H1 (cell line): ENCODE data around the gene EIF2A. TPM values are rescaled to one million over a fixed set of nuclear protein-coding genes. Genes with fewer than 3 reads are reported as not detected.

Source experiments
- CBX8 ChIP-seq: fragments of 300-800, 300-1000 bp; sonication (generic); IDR thresholded peaks from 2 replicates; pipeline ENCODE4 v1.7.1; 2016; ENCODE audit warnings: low read depth, low read length, borderline replicate concordance
- CTCF ChIP-seq, 3 experiments: IDR thresholded peaks; 1 replicate in 2 of 3; 2 replicates in 1 of 3; pipeline versions ENCODE4 v1.5.1 to v1.6.1; 2011; ENCODE audit warnings: low read length in 3 of 3, mild to moderate bottlenecking in 3 of 3, inconsistent platforms in 2 of 3, low read depth in 1 of 3, moderate library complexity in 1 of 3; ENCODE audit not compliant: insufficient read depth in 1 of 3; ENCODE audit errors: control extremely low read depth in 1 of 3
- KDM4A ChIP-seq: IDR thresholded peaks from one replicate; pipeline ENCODE4 v1.7.1; 2012; ENCODE audit warnings: low read depth, mild to moderate bottlenecking, moderate library complexity, low read length, inconsistent platforms; ENCODE audit not compliant: severe bottlenecking
- PHF8 ChIP-seq: fragments of 200-600 bp; sonication (generic); conservative IDR thresholded peaks from 2 replicates; pipeline ENCODE4 v1.7.1; 2012; ENCODE audit warnings: low read depth, mild to moderate bottlenecking, inconsistent platforms, low read length, moderate library complexity
- SIRT6 ChIP-seq: IDR thresholded peaks from one replicate; pipeline ENCODE4 v1.7.1; 2012; ENCODE audit warnings: low read length, inconsistent platforms
- SP1 ChIP-seq: IDR thresholded peaks from 2 replicates; pipeline ENCODE4 v1.6.1; 2011; ENCODE audit warnings: low read depth, low read length
- polyA plus RNA-seq, 7 experiments: library from polyadenylated mRNA; depleted of rRNA in 3 of 7; stranded (reverse) in 5 of 7; unstranded in 2 of 7; fragments of >200 nt in 5 of 7; fragments of 200-250 nt in 2 of 7; gene quantifications; 1 replicate in 5 of 7; 2 replicates in 1 of 7; 4 replicates in 1 of 7; pipeline versions ENCODE4 v1.2.1 to v1.2.3, GENCODE V29; 2011 to 2013; ENCODE audit warnings: missing spikeins in 2 of 7, mixed read lengths in 2 of 7
- total RNA-seq: library from RNA; stranded (reverse); fragmentation: NEBNext Ultra II Directional; extraction: Animal tissue kit (Norgen Biotek cat#: 25700); gene quantifications from 2 replicates; pipeline ENCODE4 v1.2.1, GENCODE V29; 2021

The EIF2A gene
- total and polyA plus RNA-seq, 2 of the 8 experiments (the other 6 are each of a cell fraction or from before 2014, with no cell fraction given): 59.3 to 91.6 TPM

- TF ChIP-seq CTCF (IDR thresholded peaks at IDR 0.05; ENCODE audit: control extremely low read depth in 1 of 3, insufficient read depth in 1 of 3, low read depth in 1 of 3, low read length in 3 of 3): no peak
- no peak for TF ChIP-seq KDM4A
- no peak for TF ChIP-seq SP1
- no peak for TF ChIP-seq PHF8
- TF ChIP-seq CBX8: no peak
- TF ChIP-seq SIRT6: no peak
- TF ChIP-seq, all 59 proteins: peak for 0
Observed at GRCh38 chr3:150564243-150564642, 17.7 kb downstream of the EIF2A start (continued).
